Fibroblast of lung (primary cell): Measurements from ENCODE around the gene DLG3. TPM values are rescaled to one million over a fixed set of nuclear protein-coding genes. Genes with fewer than 3 reads are reported as not detected.

Experiments used
- DNase-seq, 2 donors: peaks; one replicate each; pipeline versions ENCODE4 v3.0.0 to v3.0.0-alpha.2; 2010; ENCODE audit warnings: low read depth in 2 of 2
- H2AFZ ChIP-seq: 2 replicates; pipeline ENCODE4 v1.5.1; 2012; ENCODE audit warnings: low read length, control low read depth, inconsistent platforms
- H3K27ac ChIP-seq: 2 replicates; pipeline ENCODE4 v1.5.1; 2011; ENCODE audit warnings: low read length, control low read depth; ENCODE audit not compliant: insufficient read depth
- H3K27me3 ChIP-seq: 2 replicates; pipeline ENCODE4 v1.5.1; 2011; ENCODE audit warnings: mild to moderate bottlenecking, low read length; ENCODE audit not compliant: control insufficient read depth, insufficient read depth
- H3K36me3 ChIP-seq: 2 replicates; pipeline ENCODE4 v1.5.1; 2011; ENCODE audit warnings: low read length; ENCODE audit not compliant: control insufficient read depth, insufficient read depth
- H3K4me1 ChIP-seq: 2 replicates; pipeline ENCODE4 v1.5.1; 2011; ENCODE audit warnings: low read length; ENCODE audit not compliant: control insufficient read depth, insufficient read depth; ENCODE audit errors: extremely low read depth
- H3K4me2 ChIP-seq: 2 replicates; pipeline ENCODE4 v1.5.1; 2011; ENCODE audit warnings: low read length, control low read depth; ENCODE audit not compliant: insufficient read depth; ENCODE audit errors: extremely low read depth
- H3K4me3 ChIP-seq, 4 experiments: fragments of 200-600 bp in 1 of 4; sonication (generic) in 1 of 4; replicated peaks in 1 of 4; 2 replicates each; pipeline ENCODE4 v1.5.1; 2011 to 2016; ENCODE audit warnings: low read length in 4 of 4, low read depth in 3 of 4, mild to moderate bottlenecking in 3 of 4, control low read depth in 2 of 4, inconsistent platforms in 1 of 4, mixed read lengths in 1 of 4; ENCODE audit not compliant: insufficient read depth in 1 of 4; ENCODE audit errors: control extremely low read depth in 1 of 4
- H3K79me2 ChIP-seq: 2 replicates; pipeline ENCODE4 v1.5.1; 2012; ENCODE audit warnings: mild to moderate bottlenecking, low read length, inconsistent platforms; ENCODE audit not compliant: control insufficient read depth, insufficient read depth
- H3K9ac ChIP-seq: 2 replicates; pipeline ENCODE4 v1.5.1; 2011; ENCODE audit warnings: mild to moderate bottlenecking, low read length, control low read depth; ENCODE audit not compliant: insufficient read depth
- H3K9me3 ChIP-seq: 2 replicates; pipeline ENCODE4 v1.5.1; 2012; ENCODE audit warnings: low read depth, low read length; ENCODE audit not compliant: control insufficient read depth, insufficient read depth
- H4K20me1 ChIP-seq: 2 replicates; pipeline ENCODE4 v1.5.1; 2011; ENCODE audit warnings: low read length; ENCODE audit not compliant: control insufficient read depth, insufficient read depth; ENCODE audit errors: extremely low read depth
- EZH2 ChIP-seq: IDR thresholded peaks from 2 replicates; pipeline ENCODE4 v1.5.1; 2012; ENCODE audit warnings: low read length, control low read depth, mild to moderate bottlenecking; ENCODE audit errors: missing control alignments
- polyA plus RNA-seq, 2 donors: library from polyadenylated mRNA; depleted of rRNA in 1 of 2; stranded (reverse) in 1 of 2; unstranded in 1 of 2; fragments of >200 nt; gene quantifications; 2 replicates each; pipeline ENCODE4 v1.2.1, GENCODE V29; 2011 to 2012; ENCODE audit warnings: missing spikeins in 1 of 2
- total RNA-seq: library from RNA; depleted of rRNA; stranded (reverse); fragments of >200 nt; gene quantifications from 2 replicates; pipeline ENCODE4 v1.2.1, GENCODE V29; 2014
- TF ChIP-seq, protein P1 (sequence below), 2 donors: IDR thresholded peaks in 1 of 2; conservative IDR thresholded peaks in 1 of 2; 1 replicate in 1 of 2; 2 replicates in 1 of 2; pipeline ENCODE4 v1.5.1; 2011 to 2012; ENCODE audit warnings: low read length in 2 of 2, control low read depth in 1 of 2, inconsistent platforms in 1 of 2, low read depth in 1 of 2, mild to moderate bottlenecking in 1 of 2

The DLG3 gene
- total and polyA plus RNA-seq, 2 donors (not counting 1 experiment from before 2014, with no cell fraction given), result 21.0 to 24.6 TPM

DNA sequence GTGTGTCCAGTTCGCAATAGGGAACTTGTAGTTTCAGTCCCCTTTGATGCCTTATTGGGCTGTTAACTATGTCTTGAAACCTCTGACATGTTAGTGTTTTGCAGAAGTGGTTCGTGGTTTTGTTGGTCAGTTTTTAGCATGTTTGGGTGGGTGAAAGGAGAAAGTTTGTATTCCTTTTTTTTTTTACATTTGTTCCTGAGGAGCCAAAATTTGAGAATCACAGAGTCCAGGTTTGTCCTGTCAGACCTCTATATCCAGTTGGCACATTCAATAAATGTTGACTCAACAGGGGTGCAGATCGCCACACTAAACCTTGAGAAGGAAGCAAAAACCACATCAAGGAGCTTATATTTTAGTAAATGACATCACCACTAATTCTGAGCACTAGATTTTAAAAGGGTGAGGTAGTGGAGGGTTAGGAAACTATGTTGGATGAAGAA lies 26.2 kb downstream of the DLG3 start:
- Histone ChIP-seq H3K4me1 (no peaks in the 10 kb centered on the region), H2AFZ (no peak overlapping the region), H3K36me3 (no peaks in the 10 kb centered on the region), H3K9ac (no peak overlapping the region), H3K4me2 (no peak overlapping the region), H3K27me3 (no peaks in the 10 kb centered on the region), H3K4me3 (no peak overlapping the region), H3K27ac (no peak overlapping the region), H4K20me1 (no peaks in the 10 kb centered on the region), H3K9me3 (no peaks in the 10 kb centered on the region), H3K79me2 (no peaks in the 10 kb centered on the region)
- no peak for TF ChIP-seq EZH2
- TF ChIP-seq, protein P1, sequence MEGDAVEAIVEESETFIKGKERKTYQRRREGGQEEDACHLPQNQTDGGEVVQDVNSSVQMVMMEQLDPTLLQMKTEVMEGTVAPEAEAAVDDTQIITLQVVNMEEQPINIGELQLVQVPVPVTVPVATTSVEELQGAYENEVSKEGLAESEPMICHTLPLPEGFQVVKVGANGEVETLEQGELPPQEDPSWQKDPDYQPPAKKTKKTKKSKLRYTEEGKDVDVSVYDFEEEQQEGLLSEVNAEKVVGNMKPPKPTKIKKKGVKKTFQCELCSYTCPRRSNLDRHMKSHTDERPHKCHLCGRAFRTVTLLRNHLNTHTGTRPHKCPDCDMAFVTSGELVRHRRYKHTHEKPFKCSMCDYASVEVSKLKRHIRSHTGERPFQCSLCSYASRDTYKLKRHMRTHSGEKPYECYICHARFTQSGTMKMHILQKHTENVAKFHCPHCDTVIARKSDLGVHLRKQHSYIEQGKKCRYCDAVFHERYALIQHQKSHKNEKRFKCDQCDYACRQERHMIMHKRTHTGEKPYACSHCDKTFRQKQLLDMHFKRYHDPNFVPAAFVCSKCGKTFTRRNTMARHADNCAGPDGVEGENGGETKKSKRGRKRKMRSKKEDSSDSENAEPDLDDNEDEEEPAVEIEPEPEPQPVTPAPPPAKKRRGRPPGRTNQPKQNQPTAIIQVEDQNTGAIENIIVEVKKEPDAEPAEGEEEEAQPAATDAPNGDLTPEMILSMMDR (conservative IDR thresholded peaks at IDR 0.05 in 1 of 2, IDR thresholded peaks at IDR 0.05 in 1 of 2; ENCODE audit: low read depth in 1 of 2, low read length in 2 of 2), result no peak
- DNase-seq, result peak in 1 of 2 donors; percentile 77

DNA sequence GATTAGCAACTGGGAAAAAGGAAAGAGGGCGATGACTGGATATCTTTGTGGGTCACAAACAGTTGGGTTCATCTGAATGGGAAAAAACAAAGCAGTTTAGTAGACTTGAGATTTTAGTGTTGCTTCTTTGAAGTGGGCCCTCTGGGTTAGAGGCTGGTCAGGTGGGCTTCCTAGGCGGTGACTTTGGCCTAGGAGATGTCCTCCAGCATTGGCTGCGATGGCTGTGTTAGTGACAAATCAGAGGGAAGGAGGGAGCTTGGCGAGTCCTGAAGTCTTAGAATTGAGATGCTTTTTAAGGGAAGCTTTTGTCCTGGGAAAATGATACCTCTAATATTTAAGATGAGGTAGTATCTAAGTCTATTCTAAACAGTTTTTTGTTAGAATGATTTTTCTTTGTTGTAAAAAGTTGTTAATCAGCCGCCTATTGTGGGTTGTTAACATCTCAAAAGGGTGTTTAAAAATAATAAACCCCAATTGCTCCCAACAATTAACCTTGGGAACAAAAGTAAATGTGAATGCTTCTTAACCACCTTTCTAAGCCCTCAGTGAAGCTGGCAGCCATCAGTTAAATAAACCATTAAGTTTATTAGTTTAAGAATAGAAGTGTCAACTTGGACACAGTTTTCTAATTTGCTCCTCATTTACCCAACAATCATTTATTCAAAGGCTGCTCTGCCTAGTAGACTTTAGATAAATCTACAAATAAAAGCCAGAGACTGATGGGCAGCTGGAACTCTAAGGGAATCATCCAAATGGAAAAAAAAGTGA lies 31.7 kb downstream of the DLG3 start:
- Histone ChIP-seq H3K27me3 (no peaks in the 10 kb centered on the region), H3K27ac (peak overlapping the region; percentile 89), H3K9me3 (no peaks in the 10 kb centered on the region), H3K36me3 (no peaks in the 10 kb centered on the region), H4K20me1 (no peaks in the 10 kb centered on the region), H3K4me2 (no peak overlapping the region), H2AFZ (no peak overlapping the region), H3K79me2 (no peaks in the 10 kb centered on the region), H3K4me3 (no peak overlapping the region), H3K9ac (no peak overlapping the region), H3K4me1 (peaks cover 22% of the 10 kb centered on the region)
- TF ChIP-seq, protein P1 (conservative IDR thresholded peaks at IDR 0.05 in 1 of 2, IDR thresholded peaks at IDR 0.05 in 1 of 2; ENCODE audit: low read depth in 1 of 2, low read length in 2 of 2), result no peak
- TF ChIP-seq EZH2, result no peak
- no peak for DNase-seq

DNA sequence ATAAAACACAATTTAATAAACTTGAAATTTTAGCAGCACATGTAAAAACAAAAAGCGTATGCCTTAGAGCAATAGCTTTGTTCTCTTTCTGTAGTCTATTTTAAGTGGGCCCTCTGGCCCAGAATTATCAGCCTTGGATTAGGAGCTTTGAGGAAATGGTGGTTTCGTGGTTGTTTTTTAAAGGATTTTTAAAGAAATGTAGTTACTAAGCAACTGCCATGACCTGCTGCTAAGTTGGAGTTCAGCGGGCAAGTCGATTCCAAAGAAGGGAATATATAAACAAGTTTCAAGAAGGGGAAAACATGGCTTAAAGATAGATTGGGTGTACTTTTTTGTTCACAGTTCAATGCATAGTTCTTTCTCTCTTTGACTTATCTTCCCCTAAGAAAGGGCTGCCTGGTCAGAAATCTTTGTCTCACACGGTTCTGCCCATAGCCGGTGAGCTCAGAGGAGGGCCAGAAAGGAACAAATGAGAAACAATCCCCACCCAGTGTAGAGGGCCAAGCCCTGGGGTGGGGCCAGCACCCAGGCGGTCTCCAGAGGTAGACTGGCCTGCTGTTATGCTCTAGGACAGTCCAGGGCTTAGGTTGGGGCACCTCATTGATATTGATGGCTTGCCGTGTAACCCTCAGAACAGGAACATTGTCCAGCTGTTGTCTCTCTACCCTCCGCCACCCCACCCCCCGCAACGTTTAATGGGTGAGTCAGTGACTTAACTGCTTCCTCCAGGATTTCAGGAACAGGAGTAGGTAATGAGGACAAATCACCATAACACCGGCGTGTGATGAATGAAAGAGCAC lies 32.5 kb downstream of the DLG3 start:
- peak overlapping the region; percentile 78 for H3K4me2 ChIP-seq
- no peaks in the 10 kb centered on the region for H3K9me3 ChIP-seq
- H3K27me3 ChIP-seq, result no peaks in the 10 kb centered on the region
- H3K36me3 ChIP-seq, result no peaks in the 10 kb centered on the region
- TF ChIP-seq EZH2, result no peak
- TF ChIP-seq, protein P1 (conservative IDR thresholded peaks at IDR 0.05 in 1 of 2, IDR thresholded peaks at IDR 0.05 in 1 of 2; ENCODE audit: low read depth in 1 of 2, low read length in 2 of 2), result no peak
- H3K27ac ChIP-seq, result peak overlapping the region; percentile 89
- no peaks in the 10 kb centered on the region for H3K79me2 ChIP-seq
- no peaks in the 10 kb centered on the region for H4K20me1 ChIP-seq
- H2AFZ ChIP-seq, result no peak overlapping the region
- DNase-seq, result peak; percentile 61 to 75
- H3K4me3 ChIP-seq, result peak overlapping the region in 2 of 4 experiments; percentile 10 to 17
- H3K4me1 ChIP-seq, result peaks cover 23% of the 10 kb centered on the region
- H3K9ac ChIP-seq, result peak overlapping the region; percentile 51
